CD4-positive, alpha-beta T cell (primary cell): ENCODE measurements around the gene MYH14. TPM values are rescaled to one million over a fixed set of nuclear protein-coding genes. Genes with fewer than 3 reads are reported as not detected.

ENCODE experiments used
- ATAC-seq: fragments of 200-7000 bp; cut with Tn5 transposase; one replicate; pipeline ENCODE4 v1.10.0; 2022; ENCODE audit warnings: mild to moderate bottlenecking; ENCODE audit not compliant: poor library complexity
- CTCF ChIA-PET: fragments of 350-600 bp; sonication (Branson Sonifier 250); formaldehyde crosslinking; loops from one replicate; lab custom pipeline; 2021; ENCODE audit warnings: antibody characterized with exemption, inconsistent platforms; lab: Charles Lee
- POLR2A ChIA-PET: fragments of 350-600 bp; sonication (Branson Sonifier 250); formaldehyde crosslinking; loops from one replicate; lab custom pipeline; 2021; ENCODE audit warnings: antibody characterized with exemption, inconsistent platforms; lab: Charles Lee
- DNase-seq, 14 experiments: peaks; one replicate each; pipeline ENCODE4 v3.0.0-alpha.2; 2013 to 2020; ENCODE audit warnings: mixed read lengths in 2 of 14
- H3K27ac ChIP-seq, 2 donors: one replicate each; pipeline versions ENCODE4 v1.5.1 to v1.7.0; 2013; ENCODE audit warnings: low read length in 2 of 2, low read depth in 1 of 2, mild to moderate bottlenecking in 1 of 2
- H3K27me3 ChIP-seq, 2 experiments: 1 replicate in 1 of 2; 2 replicates in 1 of 2; pipeline versions ENCODE4 v1.6.1 to v1.7.0; 2013; ENCODE audit warnings: low read length in 2 of 2, control low read depth in 1 of 2, mild to moderate bottlenecking in 1 of 2, moderate library complexity in 1 of 2; ENCODE audit not compliant: insufficient read depth in 2 of 2, control insufficient read depth in 1 of 2
- H3K36me3 ChIP-seq: one replicate; pipeline ENCODE4 v1.6.1; 2013; ENCODE audit warnings: low read length, control low read depth; ENCODE audit not compliant: insufficient read depth
- H3K4me1 ChIP-seq: one replicate; pipeline ENCODE4 v1.6.1; 2013; ENCODE audit warnings: low read length, control low read depth; ENCODE audit not compliant: insufficient read depth
- H3K4me3 ChIP-seq: one replicate; pipeline ENCODE4 v1.5.1; 2013; ENCODE audit warnings: mild to moderate bottlenecking, low read length, moderate library complexity
- H3K9me3 ChIP-seq, 2 experiments: 1 replicate in 1 of 2; 2 replicates in 1 of 2; pipeline versions ENCODE4 v1.6.1 to v1.7.0; 2013; ENCODE audit warnings: low read length in 2 of 2, mild to moderate bottlenecking in 2 of 2, control low read depth in 1 of 2, moderate library complexity in 1 of 2; ENCODE audit not compliant: control insufficient read depth in 1 of 2, insufficient read depth in 1 of 2
- H3K27ac Mint-ChIP-seq: one replicate; pipeline ENCODE4 v1.8.0; 2020; ENCODE audit warnings: mixed read lengths
- H3K27me3 Mint-ChIP-seq: one replicate; pipeline ENCODE4 v1.8.0; 2021; ENCODE audit warnings: mixed read lengths
- H3K36me3 Mint-ChIP-seq: one replicate; pipeline ENCODE4 v1.8.0; 2021; ENCODE audit warnings: low read depth, mixed read lengths
- H3K4me1 Mint-ChIP-seq: one replicate; pipeline ENCODE4 v1.8.0; 2021; ENCODE audit warnings: low read depth, mixed read lengths
- H3K4me3 Mint-ChIP-seq: one replicate; pipeline ENCODE4 v1.8.0; 2020; ENCODE audit warnings: mild to moderate bottlenecking, mixed read lengths
- H3K9me3 Mint-ChIP-seq: one replicate; pipeline ENCODE4 v1.8.0; 2020; ENCODE audit warnings: mixed read lengths
- CTCF ChIP-seq: fragments of 200-600 bp; IDR thresholded peaks from one replicate; pipeline ENCODE4 v1.8.0; 2022; ENCODE audit warnings: antibody characterized with exemption, mild to moderate bottlenecking
- intact Hi-C, 2 experiments: fragments of 100-400 bp; cut with DNase I in 1 of 2; cut with micrococcal nuclease in 1 of 2; formaldehyde crosslinking; loops; one replicate each; pipeline versions ENCODE4 v1.15.1 to v1.9.0; 2023 to 2025; cut with DNase I, micrococcal nuclease
- polyA plus RNA-seq, 2 donors: library from polyadenylated mRNA; unstranded; fragments of 120-200 nt; gene quantifications; one replicate each; pipeline ENCODE4 v1.2.1, GENCODE V29; 2013
- total RNA-seq, 174 experiments: library from RNA in 2 of 174; stranded (reverse) in 2 of 174; gene quantifications; one replicate each; pipeline ENCODE4 v1.2.3 and lab custom pipeline; 2021 to 2026

The MYH14 gene
- total RNA-seq (not detected), total RNA-seq (lab: John Stamatoyannopoulos, UW) (0 to 0.25 (median 0) reads per million in 172 experiments)
- polyA plus RNA-seq (2013, experiment 1 of 2): 0.01 TPM
- 0.95 TPM for polyA plus RNA-seq (2013, experiment 2 of 2)

DNA sequence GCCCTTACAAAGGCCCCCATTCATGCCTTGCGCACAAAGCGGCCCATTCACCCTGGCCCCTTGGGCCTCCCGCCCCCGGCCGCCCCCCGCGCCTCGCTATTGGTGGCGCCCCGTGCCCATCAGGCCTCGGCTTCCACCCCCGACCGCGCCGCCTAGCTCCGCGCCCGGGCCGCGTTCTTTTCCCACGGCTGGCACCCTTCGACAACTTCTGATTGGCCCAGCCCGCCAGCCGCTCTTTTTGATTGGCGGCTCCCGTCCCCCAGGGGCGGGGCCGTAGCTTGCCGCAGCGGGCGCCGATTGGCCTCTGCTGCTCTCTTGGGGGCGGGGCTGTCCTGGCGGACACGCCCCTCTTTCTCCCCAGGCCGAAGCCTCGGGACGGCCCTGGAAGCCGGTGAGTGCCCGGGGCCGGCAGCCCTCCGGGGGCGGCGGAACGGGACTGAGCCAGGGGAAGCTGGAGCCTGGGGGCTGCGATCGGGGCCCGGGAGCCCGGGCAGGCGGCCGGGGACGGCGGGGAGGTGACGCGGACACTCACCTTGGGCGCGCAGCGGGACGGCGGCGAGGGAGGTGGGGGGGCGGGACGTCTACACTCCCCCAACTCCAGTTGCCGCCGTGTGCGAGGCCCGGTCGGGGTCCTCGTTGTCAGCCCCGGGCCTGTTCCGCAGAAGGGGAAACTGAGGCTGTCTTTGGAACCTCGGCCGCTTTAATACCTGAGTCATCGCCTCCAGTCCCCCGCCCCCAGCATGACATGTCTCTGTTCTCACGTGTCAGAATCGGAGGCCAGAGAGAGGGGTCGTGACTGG, at the start of gene MYH14:
MYH14 (plus strand) TSS at position 342 of the 800 bp plus-strand sequence. CDS start 6,744 bp downstream, outside the sequence.
- Mint-ChIP-seq H3K27ac (no peak within 1 kb of the TSS), H3K4me3 (no peak within 1 kb of the TSS), H3K36me3 (no peaks in the 10 kb centered on the region), H3K9me3 (no peaks in the 10 kb centered on the region), H3K27me3 (peaks cover 76% of the 10 kb centered on the region), H3K4me1 (no peaks in the 10 kb centered on the region)
- Histone ChIP-seq H3K27ac (no peak within 1 kb of the TSS), H3K27me3 (peaks cover 49 to 68% of the 10 kb centered on the region in 2 experiments), H3K4me3 (no peak within 1 kb of the TSS), H3K9me3 (peaks cover 0 to 36% of the 10 kb centered on the region in 2 experiments), H3K36me3 (no peaks in the 10 kb centered on the region), H3K4me1 (peaks cover 11% of the 10 kb centered on the region)
- POLR2A ChIA-PET: no interaction called here
- CTCF ChIA-PET: no interaction called here
- DNase-seq (peak in 3 of 14 experiments; percentile 3 to 33 (median 10)), ATAC-seq (no peak)
- intact Hi-C loops: no loop called here
- TF ChIP-seq CTCF: no peak

- Mint-ChIP-seq H3K9me3 (peaks cover 3% of the 10 kb centered on the region), H3K27ac (no peak overlapping the region), H3K4me3 (no peak overlapping the region), H3K4me1 (no peaks in the 10 kb centered on the region), H3K27me3 (peaks cover 46% of the 10 kb centered on the region), H3K36me3 (no peaks in the 10 kb centered on the region)
- DNase-seq: no peak
- no peak overlapping the region for H3K4me3 ChIP-seq
- POLR2A ChIA-PET: no interaction called here
- H3K36me3 ChIP-seq: no peaks in the 10 kb centered on the region
- TF ChIP-seq CTCF: no peak
- no peak overlapping the region for H3K27ac ChIP-seq
- no peaks in the 10 kb centered on the region for H3K4me1 ChIP-seq
- H3K27me3 ChIP-seq: peaks cover 12% of the 10 kb centered on the region in 2 experiments
- CTCF ChIA-PET: no interaction called here
- peaks cover 0 to 11% of the 10 kb centered on the region in 2 experiments for H3K9me3 ChIP-seq
- no peak for ATAC-seq
- intact Hi-C loops: no loop called here
Observed at GRCh38 chr19:50154529-50154928, 48.9 kb upstream of the MYH14 start.

DNA sequence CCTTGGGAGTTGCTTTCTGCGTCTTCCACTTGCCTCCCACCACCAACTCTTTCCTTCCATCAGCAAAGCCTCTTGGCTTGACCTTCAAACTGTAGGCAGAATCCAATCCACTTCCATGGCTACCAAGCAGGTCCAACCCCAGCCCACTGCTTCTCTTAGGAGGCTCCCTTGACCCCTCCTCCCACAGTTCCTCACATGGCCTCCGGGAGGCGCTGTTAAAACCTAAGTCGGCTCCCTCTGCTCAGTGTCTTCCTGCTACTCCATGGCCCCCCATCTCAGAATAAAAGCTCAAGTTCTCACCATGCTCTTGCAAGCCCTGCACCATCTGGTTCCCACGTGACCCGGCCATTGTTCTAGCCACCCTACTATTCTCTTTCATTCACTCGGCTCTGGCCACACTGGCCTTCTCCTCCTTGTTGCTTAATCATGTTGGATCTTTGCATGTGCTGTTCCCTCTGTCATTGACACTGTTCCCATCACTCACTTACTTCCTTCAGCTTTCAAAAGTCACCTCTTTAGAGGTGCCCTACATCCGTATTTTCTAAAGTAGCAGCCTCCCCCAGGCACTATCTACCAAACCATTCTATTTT, 47.8 kb upstream of the MYH14 start:
- H3K9me3 Mint-ChIP-seq: peaks cover 3% of the 10 kb centered on the region
- no peak overlapping the region for H3K27ac Mint-ChIP-seq
- H3K4me1 Mint-ChIP-seq: no peaks in the 10 kb centered on the region
- CTCF ChIA-PET: no interaction called here
- peak in 1 of 14 experiments; percentile 20 for DNase-seq
- no peak overlapping the region for H3K4me3 ChIP-seq
- no peaks in the 10 kb centered on the region for H3K36me3 ChIP-seq
- no peak overlapping the region for H3K27ac ChIP-seq
- H3K36me3 Mint-ChIP-seq: no peaks in the 10 kb centered on the region
- POLR2A ChIA-PET: no interaction called here
- peaks cover 37% of the 10 kb centered on the region for H3K27me3 Mint-ChIP-seq
- no peak overlapping the region for H3K4me3 Mint-ChIP-seq
- no peak for ATAC-seq
- no peak for TF ChIP-seq CTCF
- no peaks in the 10 kb centered on the region for H3K4me1 ChIP-seq
- peaks cover 4 to 12% of the 10 kb centered on the region in 2 experiments for H3K27me3 ChIP-seq
- intact Hi-C loops: no loop called here
- peaks cover 0 to 11% of the 10 kb centered on the region in 2 experiments for H3K9me3 ChIP-seq
